ENCODE data around the gene SP6. TPM values are rescaled to one million over a fixed set of nuclear protein-coding genes. Genes with fewer than 3 reads are reported as not detected.
A peak's percentile ranks its signal among the peaks of the same experiment; 100 is the strongest.

Gene SP6
- total RNA-seq, 4 donors from 2014 or later = 6.6 to 29.3 (median 19.9) TPM

GRCh38 chr17:47838636-47839035, 12.3 kb downstream of the SP6 start:
- Histone ChIP-seq H3K4me3 (no peak overlapping the region), H3K4me1 (peaks cover 30% of the 10 kb centered on the region), H3K27me3 (no peaks in the 10 kb centered on the region), H3K27ac (no peak overlapping the region), H3K9me3 (no peaks in the 10 kb centered on the region), H3K36me3 (peaks cover 37% of the 10 kb centered on the region)
- TF ChIP-seq POLR2AphosphoS5 (IDR thresholded peaks at IDR 0.05) (no peak), POLR2A (IDR thresholded peaks at IDR 0.05) (no peak), EP300 (IDR thresholded peaks at IDR 0.05) (no peak), CTCF (IDR thresholded peaks at IDR 0.05) (no peak)
- 94% methylated on average over 9 of the region's 13 CpGs for WGBS
- DNase-seq (ENCODE audit: low spot score in 2 of 2) = no peak

DNA sequence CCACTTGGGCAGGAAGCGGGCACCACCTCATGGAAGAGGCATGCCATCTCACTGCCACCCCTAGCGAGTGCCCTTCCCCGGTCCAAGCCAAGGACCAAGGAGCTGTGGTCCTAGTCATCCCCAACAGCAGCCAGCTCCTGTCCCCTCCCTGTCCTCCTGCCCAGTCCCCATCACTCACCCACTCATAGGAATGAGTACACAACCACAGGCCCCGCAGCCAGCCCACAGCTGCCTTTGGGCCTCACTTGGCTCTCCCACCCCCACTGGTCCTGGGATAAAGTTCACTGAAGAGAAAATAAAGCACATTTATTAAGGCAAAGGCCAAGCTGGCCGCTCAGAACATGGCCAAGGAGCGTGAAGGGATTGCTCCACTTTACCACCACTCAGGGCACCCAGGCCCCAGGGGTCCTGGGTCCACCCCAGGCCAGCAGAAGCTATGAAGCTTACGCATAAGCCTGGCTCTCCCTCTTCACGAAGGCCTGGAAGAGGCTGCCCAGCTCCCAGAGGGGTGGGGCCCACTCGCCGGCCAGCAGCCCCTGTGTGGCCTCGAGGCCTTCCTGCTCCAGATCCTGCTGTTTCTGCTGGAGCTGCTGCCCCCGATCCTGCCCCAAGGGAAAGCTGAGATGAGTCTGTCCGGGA, 13.4 kb downstream of the SP6 start:
- 91% methylated on average over 6 of the region's 13 CpGs for WGBS
- Histone ChIP-seq H3K4me1 (peaks cover 20% of the 10 kb centered on the region), H3K9me3 (no peaks in the 10 kb centered on the region), H3K27me3 (no peaks in the 10 kb centered on the region), H3K4me3 (no peak overlapping the region), H3K27ac (no peak overlapping the region), H3K36me3 (peaks cover 37% of the 10 kb centered on the region)
- TF ChIP-seq EP300 (IDR thresholded peaks at IDR 0.05) (no peak), POLR2AphosphoS5 (IDR thresholded peaks at IDR 0.05) (no peak), POLR2A (IDR thresholded peaks at IDR 0.05) (no peak), CTCF (IDR thresholded peaks at IDR 0.05) (no peak)
- no peak for DNase-seq (ENCODE audit: low spot score in 2 of 2)

- no peak overlapping the region for H3K27ac ChIP-seq
- WGBS = no CpG with 5 or more reads among the region's 6 CpGs
- H3K27me3 ChIP-seq = no peaks in the 10 kb centered on the region
- no peak for DNase-seq (ENCODE audit: low spot score in 2 of 2)
- H3K4me3 ChIP-seq = no peak overlapping the region
- peaks cover 37% of the 10 kb centered on the region for H3K36me3 ChIP-seq
- H3K9me3 ChIP-seq = no peaks in the 10 kb centered on the region
- no peak for TF ChIP-seq POLR2A (IDR thresholded peaks at IDR 0.05)
- TF ChIP-seq EP300 (IDR thresholded peaks at IDR 0.05) = no peak
- TF ChIP-seq POLR2AphosphoS5 (IDR thresholded peaks at IDR 0.05) = no peak
- no peak for TF ChIP-seq CTCF (IDR thresholded peaks at IDR 0.05)
- peaks cover 22% of the 10 kb centered on the region for H3K4me1 ChIP-seq
These were observed 14.4 kb downstream of the SP6 start for GRCh38 chr17:47836601-47837000.

DNA sequence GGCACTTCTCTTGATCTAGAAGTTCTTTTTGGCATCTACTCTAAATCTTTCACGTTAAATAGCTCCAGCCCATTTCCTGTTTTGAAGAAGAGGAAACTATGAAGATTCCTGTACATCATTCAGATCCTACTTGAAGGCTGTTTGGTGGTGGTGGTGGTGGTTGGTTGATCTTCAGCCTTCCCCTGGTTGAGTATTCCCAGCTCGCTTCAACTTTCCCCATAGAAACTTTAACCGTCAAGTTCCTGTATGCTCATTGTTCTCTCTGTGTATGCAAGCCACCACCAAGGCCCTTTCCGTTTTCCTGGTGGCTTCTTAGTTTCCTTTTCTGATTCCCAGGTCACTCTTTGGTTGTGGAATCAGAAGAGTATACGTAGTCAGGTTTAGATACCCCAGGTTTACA, 16.2 kb downstream of the SP6 start:
- 55% methylated on average over 5 of the region's 5 CpGs for WGBS
- no peak for DNase-seq (ENCODE audit: low spot score in 2 of 2)
- H3K27ac ChIP-seq = no peak overlapping the region
- H3K4me1 ChIP-seq = peaks cover 24% of the 10 kb centered on the region
- no peak overlapping the region for H3K4me3 ChIP-seq
- TF ChIP-seq POLR2AphosphoS5 (IDR thresholded peaks at IDR 0.05) (no peak), CTCF (IDR thresholded peaks at IDR 0.05) (no peak), POLR2A (IDR thresholded peaks at IDR 0.05) (no peak), EP300 (IDR thresholded peaks at IDR 0.05) (no peak)
- H3K36me3 ChIP-seq = peaks cover 37% of the 10 kb centered on the region
- no peaks in the 10 kb centered on the region for H3K27me3 ChIP-seq
- H3K9me3 ChIP-seq = no peaks in the 10 kb centered on the region

DNA sequence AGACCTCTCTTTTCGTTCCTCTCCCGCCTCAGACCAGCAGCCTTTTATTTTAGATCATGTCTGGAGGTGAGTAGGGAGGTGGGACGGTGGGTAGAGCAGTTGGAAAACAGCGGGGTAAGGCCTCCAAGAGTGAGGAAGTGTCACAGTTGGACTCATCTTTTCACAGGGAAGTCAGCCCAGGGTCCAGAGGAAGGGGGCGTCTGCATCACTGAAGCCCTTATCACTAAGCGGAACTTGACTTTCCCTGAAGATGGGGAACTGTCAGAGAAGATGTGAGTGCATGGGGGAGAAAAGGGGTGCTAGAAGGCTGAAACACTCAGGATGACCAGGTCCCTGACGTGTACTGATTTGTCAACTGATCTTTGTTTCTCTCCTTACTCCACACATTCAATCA, 19.0 kb downstream of the SP6 start:
- Histone ChIP-seq H3K4me3 (peak overlapping the region; percentile 82), H3K4me1 (peaks cover 25% of the 10 kb centered on the region), H3K9me3 (no peaks in the 10 kb centered on the region), H3K36me3 (peaks cover 34% of the 10 kb centered on the region), H3K27me3 (no peaks in the 10 kb centered on the region), H3K27ac (no peak overlapping the region)
- no peak for DNase-seq (ENCODE audit: low spot score in 2 of 2)
- 12% methylated on average over 7 of the region's 7 CpGs for WGBS
- no peak for TF ChIP-seq POLR2AphosphoS5 (IDR thresholded peaks at IDR 0.05)
- no peak for TF ChIP-seq EP300 (IDR thresholded peaks at IDR 0.05)
